GF-D8 (cell line): ENCODE results near the gene LRTM1.

Experiments
- DNase-seq: peaks from one replicate; lab custom pipeline; 2025; lab: John Stamatoyannopoulos, UW

The LRTM1 gene

GRCh38 chr3:54891540-54891897 is 36.3 kb downstream of the LRTM1 start:
- DNase-seq, result no peak

- no peak for DNase-seq
Measured at GRCh38 chr3:54889731-54890130, 38.1 kb downstream of the LRTM1 start.

DNA sequence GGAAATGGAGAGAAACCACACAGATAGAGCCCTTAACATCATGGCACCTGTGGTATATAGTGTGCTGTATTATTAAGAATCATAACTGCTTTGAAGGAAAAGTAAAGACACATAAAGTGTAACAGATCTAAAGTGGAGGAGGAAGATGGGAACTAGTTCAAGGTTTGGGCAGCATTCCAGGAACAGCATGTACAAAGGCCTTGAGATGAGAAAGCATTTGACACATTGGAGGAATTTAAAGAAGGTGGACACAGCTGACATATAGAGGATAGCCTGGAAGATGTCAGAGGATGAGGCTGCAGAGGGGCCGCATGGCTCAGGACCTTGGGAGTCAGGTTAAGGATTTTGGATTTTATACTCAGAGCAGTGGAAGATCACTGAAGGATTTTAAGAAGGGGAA is 39.0 kb downstream of the LRTM1 start:
- DNase-seq, result no peak

- no peak for DNase-seq
Measured at GRCh38 chr3:54888162-54888561, 39.7 kb downstream of the LRTM1 start.

DNA sequence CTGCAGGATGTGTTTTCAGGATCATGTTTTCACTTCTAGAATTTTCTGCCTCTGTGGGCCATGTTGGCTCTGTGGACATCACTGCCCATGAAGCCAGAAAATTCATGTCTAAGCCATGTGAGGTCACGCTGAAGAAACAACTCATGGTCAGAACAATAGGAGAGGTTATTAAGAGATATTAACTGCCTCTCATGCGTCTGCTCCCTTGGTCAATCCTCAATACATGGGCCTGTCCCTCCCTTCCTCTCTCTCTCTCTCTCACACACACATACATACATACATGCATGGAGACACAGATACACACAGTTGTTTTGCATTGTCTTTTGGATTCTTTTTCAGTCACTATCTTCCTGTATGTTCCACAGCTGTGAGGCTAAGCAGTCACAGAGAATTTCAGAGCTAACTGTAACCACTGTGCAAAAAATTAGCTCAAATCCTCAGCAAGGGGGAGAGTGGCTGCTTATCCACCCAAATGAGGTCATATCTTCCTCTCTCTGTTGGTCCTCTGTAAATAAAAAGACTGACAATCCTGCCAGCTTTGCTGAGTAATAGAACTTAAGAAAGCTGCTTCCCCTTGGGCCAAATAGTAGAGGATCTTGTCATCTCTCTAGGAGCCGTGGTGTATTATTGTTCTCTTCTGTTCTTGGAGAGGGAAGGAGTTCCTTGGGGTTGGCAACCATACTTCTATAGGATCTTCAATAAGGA is 45.6 kb downstream of the LRTM1 start:
- DNase-seq, result no peak

DNA sequence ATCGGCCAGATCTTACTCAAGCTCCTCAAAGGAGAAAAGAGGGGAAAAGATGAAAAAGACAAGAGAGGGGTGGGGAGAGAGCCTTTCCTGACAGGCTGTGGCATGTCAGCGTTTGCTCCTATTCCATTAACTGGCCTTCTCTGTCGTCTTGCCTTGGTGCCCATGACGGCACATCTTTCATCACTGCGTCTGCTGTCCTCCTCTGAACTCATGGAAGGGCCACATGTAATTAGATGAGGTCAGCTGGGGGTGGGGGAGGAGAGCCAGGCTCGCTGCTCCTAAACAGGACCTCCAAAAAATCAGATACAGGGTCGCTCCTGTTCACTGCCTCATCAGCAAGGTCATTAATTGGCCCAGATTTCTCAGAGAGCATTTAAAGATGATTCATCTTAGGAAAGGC is 49.7 kb downstream of the LRTM1 start:
- DNase-seq, result no peak

GRCh38 chr3:54877730-54878129 is 50.1 kb downstream of the LRTM1 start:
- no peak for DNase-seq

GRCh38 chr3:54876694-54877093 is 51.2 kb downstream of the LRTM1 start:
- no peak for DNase-seq

- no peak for DNase-seq
Measured at GRCh38 chr3:54875596-54876268, 52.1 kb downstream of the LRTM1 start.

DNA sequence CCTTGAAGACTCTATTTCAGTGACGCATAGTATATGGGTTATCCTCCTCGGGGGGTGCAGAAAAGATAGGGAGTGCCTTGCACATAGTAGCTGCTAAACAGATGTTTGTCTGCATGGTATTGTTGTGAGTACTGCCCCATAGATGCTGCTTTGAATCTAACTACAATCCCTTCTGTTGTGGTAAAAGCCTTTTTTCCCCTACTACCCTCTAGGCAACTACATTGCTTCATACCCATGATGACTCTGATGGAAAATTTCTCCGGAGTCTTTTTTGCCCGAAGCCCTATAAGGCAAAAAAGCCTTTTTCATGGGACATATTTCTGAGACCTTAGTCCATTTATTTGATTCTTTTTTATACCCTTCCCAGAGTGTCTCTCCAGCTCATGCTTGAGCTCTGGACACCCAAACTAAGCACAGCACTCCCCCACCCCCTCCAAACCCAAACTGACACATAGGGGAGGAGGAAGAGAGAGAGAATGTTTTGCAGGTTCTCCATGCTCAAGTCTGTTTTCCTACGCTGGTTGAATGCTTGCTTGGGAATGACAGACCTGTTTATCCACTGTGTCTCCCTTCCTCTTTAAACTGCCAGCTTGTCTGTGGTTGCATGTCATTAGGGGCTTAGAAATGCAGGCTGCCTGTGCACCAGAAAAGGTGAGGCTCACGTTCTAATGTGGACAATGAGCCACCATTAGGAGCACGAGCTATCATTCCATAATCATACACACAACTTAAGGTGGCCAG is 52.9 kb downstream of the LRTM1 start:
- DNase-seq, result no peak

GRCh38 chr3:54873059-54874010 is 54.5 kb downstream of the LRTM1 start:
- DNase-seq, result no peak

DNA sequence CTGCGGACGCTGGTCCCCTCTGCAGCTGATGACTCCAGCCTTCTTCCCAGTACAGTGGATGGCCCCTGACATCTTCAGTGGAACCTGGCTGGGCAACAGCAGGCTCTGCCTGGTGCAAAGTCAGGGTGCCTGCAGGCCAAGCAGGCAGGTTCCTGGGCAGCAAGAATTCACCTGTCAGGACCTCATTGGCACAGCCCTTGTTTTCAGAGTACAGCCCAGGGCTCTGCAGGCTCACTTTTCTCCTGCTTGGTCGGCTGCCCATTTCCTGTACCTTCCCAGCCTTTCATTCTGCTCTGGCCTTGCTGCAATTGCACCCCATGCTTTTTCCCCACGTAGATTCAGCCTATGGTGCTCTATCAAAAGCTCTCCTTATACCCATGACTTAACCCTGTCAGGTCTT is 56.0 kb downstream of the LRTM1 start:
- no peak for DNase-seq

DNA sequence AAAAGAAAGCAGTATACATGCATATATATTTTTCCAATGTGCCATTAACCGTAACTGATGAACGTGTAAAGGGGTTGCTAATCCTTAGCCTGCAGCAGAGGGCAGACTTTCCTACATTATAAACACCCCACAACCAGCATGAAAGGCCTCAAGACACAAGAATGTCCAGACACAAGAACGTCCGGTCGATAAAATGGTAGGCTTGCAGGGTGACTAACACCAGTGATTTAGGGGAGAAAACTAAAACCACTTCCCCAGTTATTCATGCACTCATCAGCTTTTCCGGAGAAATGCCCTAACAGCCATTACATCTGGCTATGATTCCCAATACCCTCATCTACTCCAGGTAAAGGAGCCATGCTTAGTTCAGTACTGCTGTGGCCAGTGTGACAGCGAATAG is 57.4 kb downstream of the LRTM1 start:
- DNase-seq, result no peak
